Suppressor macrophage (primary cell): ENCODE results near the gene IL1R1.
"Not testable (repeated sequence)": the region's sequence is repeated elsewhere in the genome, so short reads cannot be mapped to it uniquely, and the experiment has no call there.

Experiments used
- DNase-seq, 4 experiments: peaks; one replicate each; pipeline ENCODE4 v3.0.0-alpha.2; 2020 to 2022
- total RNA-seq, 17 experiments: gene quantifications; one replicate each; lab custom pipeline; 2026; ENCODE audit warnings: mixed read lengths in 6 of 17, inconsistent platforms in 3 of 17; lab: John Stamatoyannopoulos, UW

Gene IL1R1
- total RNA-seq: 14.0 to 91.8 (median 27.1) reads per million in 17 experiments

- DNase-seq: peak; percentile 88 to 97 (median 93)
Measured at GRCh38 chr2:102141970-102142828, at the start of gene IL1R1. Gene IL1R1 (plus strand): TSS chr2:102142746. CDS start chr2:102157725, 14,979 bp downstream.

- DNase-seq: no peak
Measured at GRCh38 chr2:102093662-102094061, 48.9 kb upstream of the IL1R1 start.

- peak; percentile 59 to 84 (median 73) for DNase-seq
Measured at GRCh38 chr2:102094917-102095316, 47.6 kb upstream of the IL1R1 start.

- DNase-seq: no peak
Measured at GRCh38 chr2:102096103-102096502, 46.4 kb upstream of the IL1R1 start.

- no peak for DNase-seq
Measured at GRCh38 chr2:102098756-102099155, 43.8 kb upstream of the IL1R1 start.

GRCh38 chr2:102099536-102100298, 42.8 kb upstream of the IL1R1 start:
- DNase-seq: no peak

- no peak for DNase-seq
Measured at GRCh38 chr2:102100371-102101096, 42.0 kb upstream of the IL1R1 start.

GRCh38 chr2:102101097-102101848, 41.3 kb upstream of the IL1R1 start:
- no peak for DNase-seq

- no peak for DNase-seq
Measured at GRCh38 chr2:102101849-102102635, 40.5 kb upstream of the IL1R1 start.

- DNase-seq: not testable (repeated sequence)
Measured at GRCh38 chr2:102102636-102102948, 40.0 kb upstream of the IL1R1 start.

GRCh38 chr2:102103284-102103683, 39.3 kb upstream of the IL1R1 start:
- DNase-seq: no peak

- peak; percentile 72 to 83 (median 74) for DNase-seq
Measured at GRCh38 chr2:102103992-102104871, 38.3 kb upstream of the IL1R1 start.

GRCh38 chr2:102106133-102106556, 36.4 kb upstream of the IL1R1 start:
- no peak for DNase-seq

GRCh38 chr2:102106813-102107740, 35.5 kb upstream of the IL1R1 start:
- DNase-seq: not testable (repeated sequence)

- no peak for DNase-seq
Measured at GRCh38 chr2:102107741-102108070, 34.8 kb upstream of the IL1R1 start.

- DNase-seq: no peak
Measured at GRCh38 chr2:102109016-102109415, 33.5 kb upstream of the IL1R1 start.

GRCh38 chr2:102110171-102110570, 32.4 kb upstream of the IL1R1 start:
- no peak for DNase-seq

- DNase-seq: no peak
Measured at GRCh38 chr2:102110596-102111334, 31.8 kb upstream of the IL1R1 start.

GRCh38 chr2:102111823-102112222, 30.7 kb upstream of the IL1R1 start:
- DNase-seq: no peak
